ENCODE data around the gene CXXC4. TPM values are rescaled to one million over a fixed set of nuclear protein-coding genes. Genes with fewer than 3 reads are reported as not detected.

CXXC4 gene
- total RNA-seq, 2 donors from 2014 or later: 2.3 to 4.2 TPM

- intact Hi-C loops (cut with DNase I): no loop called here
- ATAC-seq (peak in 1 of 2 donors; percentile 53), DNase-seq (no peak)
Measured at GRCh38 chr4:104429150-104429741, 65.4 kb downstream of the CXXC4 start.

GRCh38 chr4:104425948-104426347 is 68.7 kb downstream of the CXXC4 start:
- no peak for ATAC-seq
- DNase-seq: no peak

GRCh38 chr4:104424989-104425388 is 69.7 kb downstream of the CXXC4 start:
- intact Hi-C loops (cut with DNase I): no loop called here
- ATAC-seq (no peak), DNase-seq (no peak)

More at GRCh38 chr4:104425948-104426347, 68.7 kb downstream of the CXXC4 start:
- intact Hi-C loops (cut with DNase I): no loop called here

GRCh38 chr4:104424475-104424941 is 70.2 kb downstream of the CXXC4 start:
- intact Hi-C loops (cut with DNase I): no loop called here
- ATAC-seq (no peak), DNase-seq (no peak)

- DNase-seq (no peak), ATAC-seq (no peak)
- intact Hi-C loops (cut with DNase I): no loop called here
Measured at GRCh38 chr4:104421566-104421965, 73.1 kb downstream of the CXXC4 start.

- no peak for DNase-seq
- intact Hi-C loops (cut with DNase I): no loop called here
- no peak for ATAC-seq
Measured at GRCh38 chr4:104420766-104421165, 73.9 kb downstream of the CXXC4 start.
